ENCODE data around the gene DBF4. TPM values are rescaled to one million over a fixed set of nuclear protein-coding genes. Genes with fewer than 3 reads are reported as not detected.

DBF4 gene
- total and polyA plus RNA-seq, 10 of the 15 experiments (the other 5 are each of a cell fraction or from before 2014, with no cell fraction given), result 29.3 to 89.8 (median 62.4) TPM

GRCh38 chr7:87853237-87853864 is 22.9 kb upstream of the DBF4 start:
- Histone ChIP-seq H2AFZ (ENCODE audit: control insufficient read depth, low read depth, low read length) (no peak overlapping the region), H3K4me3 (no peak overlapping the region), H3K9ac (ENCODE audit: control insufficient read depth, insufficient read depth, low read length) (no peak overlapping the region), H3K27ac (ENCODE audit: control insufficient read depth, insufficient read depth) (no peak overlapping the region), H4K20me1 (ENCODE audit: control insufficient read depth, insufficient read depth) (no peaks in the 10 kb centered on the region), H3K4me2 (ENCODE audit: control insufficient read depth, insufficient read depth) (no peak overlapping the region), H3K36me3 (ENCODE audit: control insufficient read depth in 2 of 2, insufficient read depth in 2 of 2, low read length in 1 of 2) (peaks cover 3 to 17% of the 10 kb centered on the region in 2 experiments), H3K9me3 (replicated peaks; ENCODE audit: control insufficient read depth, insufficient read depth, low read length) (peaks cover 2% of the 10 kb centered on the region; the same call in 2 of the 3 replicates), H3K27me3 (replicated peaks in 1 of 2; ENCODE audit: control insufficient read depth in 2 of 2, insufficient read depth in 2 of 2, low read length in 1 of 2) (no peaks in the 10 kb centered on the region), H3K4me1 (ENCODE audit: control insufficient read depth, insufficient read depth, low read length) (no peaks in the 10 kb centered on the region), H3K79me2 (ENCODE audit: control insufficient read depth, insufficient read depth, low read length) (no peaks in the 10 kb centered on the region; the same call in 1 of the 2 replicates)
- 29% methylated on average over 1 of the region's 1 CpG for WGBS (ENCODE audit: insufficient coverage, insufficient replicate concordance, low lambda C conversion rate, missing lambda C conversion rate)
- SMC1A ChIA-PET (ENCODE audit: uncharacterized antibody, unreplicated experiment), result no interaction called here
- ATAC-seq, result peak; percentile 48
- intact Hi-C loops (cut with micrococcal nuclease; ENCODE audit: unreplicated experiment), result no loop called here
- BruUV-seq (replicated peaks), result no TSS peak
- POLR2A ChIA-PET, result interaction anchor here (0.6 kb wide), 1 partner anchor 22 kb away, joined by 3 read pairs; no protein-coding TSS in a partner anchor
- no peak for FAIRE-seq
- no peak for TF ChIP-seq PML (IDR thresholded peaks at IDR 0.05; ENCODE audit: low read length)
- no peak for TF ChIP-seq USF2 (IDR thresholded peaks at IDR 0.05; ENCODE audit: borderline replicate concordance, low read depth, low read length)
- TF ChIP-seq PKNOX1 (IDR thresholded peaks at IDR 0.05), result peak; percentile 64; the same call in 1 of the 2 replicates
- peak; percentile 38 for TF ChIP-seq MEF2B (IDR thresholded peaks at IDR 0.05; ENCODE audit: partially characterized antibody, poor library complexity, severe bottlenecking)
- in situ Hi-C loops (cut with MboI), result no loop called here
- RAD21 ChIA-PET (ENCODE audit: unreplicated experiment), result no interaction called here
- CTCF ChIA-PET, result no interaction called here
- no peak for DNase-seq (ENCODE audit: low read depth, low spot score)

All from GM12878 (cell line).